ENCODE data around the gene SLC38A5. TPM values are rescaled to one million over a fixed set of nuclear protein-coding genes. Genes with fewer than 3 reads are reported as not detected.
A peak's percentile ranks its signal among the peaks of the same experiment; 100 is the strongest.

Gene SLC38A5
- polyA plus RNA-seq, 1 experiment: 5.3 TPM

DNA sequence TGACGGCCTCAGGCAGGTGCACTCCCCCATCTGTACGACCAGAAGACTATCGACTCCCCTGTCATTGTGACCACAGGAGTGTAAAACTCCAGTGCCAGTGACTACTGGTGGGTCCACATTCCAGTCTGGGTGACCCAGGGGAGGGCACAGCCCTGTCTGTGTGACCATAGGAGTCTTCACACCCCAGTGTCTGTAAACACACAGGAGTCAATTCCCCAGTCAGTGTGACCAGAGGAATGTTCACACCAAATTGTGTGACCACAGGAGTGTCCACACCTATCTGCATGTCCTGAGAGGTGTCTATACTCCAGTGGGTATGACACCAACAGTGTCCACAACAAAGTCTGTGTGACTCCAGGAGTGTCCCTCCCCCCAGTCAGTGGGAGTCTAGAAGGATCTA is 18.0 kb upstream of the SLC38A5 start:
- no peaks in the 10 kb centered on the region for H3K27me3 ChIP-seq (ENCODE audit: control insufficient read depth, insufficient read depth, low read length)
- H3K36me3 ChIP-seq (ENCODE audit: control insufficient read depth, insufficient read depth, low read length): peaks cover 2% of the 10 kb centered on the region
- DNase-seq (ENCODE audit: low read depth): no peak
- ChIA-PET CTCF (no interaction called here), POLR2A (no interaction called here)
- no peak for TF ChIP-seq CTCF (IDR thresholded peaks at IDR 0.05; ENCODE audit: insufficient read depth, low read depth, low read length)
- H3K4me3 ChIP-seq (ENCODE audit: low read depth, low read length): no peak overlapping the region

- TF ChIP-seq CTCF (IDR thresholded peaks at IDR 0.05; ENCODE audit: insufficient read depth, low read depth, low read length): no peak
- CTCF ChIA-PET: interaction anchor here (0.6 kb wide), 1 partner anchor 376 kb away, joined by 3 read pairs; no protein-coding TSS in a partner anchor
- Histone ChIP-seq H3K4me3 (ENCODE audit: low read depth, low read length) (no peak overlapping the region), H3K36me3 (ENCODE audit: control insufficient read depth, insufficient read depth, low read length) (peaks cover 5% of the 10 kb centered on the region), H3K27me3 (ENCODE audit: control insufficient read depth, insufficient read depth, low read length) (no peaks in the 10 kb centered on the region)
- peak; percentile 86 for DNase-seq (ENCODE audit: low read depth)
- POLR2A ChIA-PET: interaction anchor here (1.0 kb wide), 1 partner anchor 22 kb away, joined by 6 read pairs; no protein-coding TSS in a partner anchor
Observed at GRCh38 chrX:48487362-48487798, 17.3 kb upstream of the SLC38A5 start.

- Histone ChIP-seq H3K36me3 (ENCODE audit: control insufficient read depth, insufficient read depth, low read length) (peaks cover 11% of the 10 kb centered on the region), H3K27me3 (ENCODE audit: control insufficient read depth, insufficient read depth, low read length) (no peaks in the 10 kb centered on the region), H3K4me3 (ENCODE audit: low read depth, low read length) (no peak overlapping the region)
- ChIA-PET CTCF (no interaction called here), POLR2A (no interaction called here)
- no peak for TF ChIP-seq CTCF (IDR thresholded peaks at IDR 0.05; ENCODE audit: insufficient read depth, low read depth, low read length)
- no peak for DNase-seq (ENCODE audit: low read depth)
Observed at GRCh38 chrX:48482526-48482925, 12.5 kb upstream of the SLC38A5 start.

DNA sequence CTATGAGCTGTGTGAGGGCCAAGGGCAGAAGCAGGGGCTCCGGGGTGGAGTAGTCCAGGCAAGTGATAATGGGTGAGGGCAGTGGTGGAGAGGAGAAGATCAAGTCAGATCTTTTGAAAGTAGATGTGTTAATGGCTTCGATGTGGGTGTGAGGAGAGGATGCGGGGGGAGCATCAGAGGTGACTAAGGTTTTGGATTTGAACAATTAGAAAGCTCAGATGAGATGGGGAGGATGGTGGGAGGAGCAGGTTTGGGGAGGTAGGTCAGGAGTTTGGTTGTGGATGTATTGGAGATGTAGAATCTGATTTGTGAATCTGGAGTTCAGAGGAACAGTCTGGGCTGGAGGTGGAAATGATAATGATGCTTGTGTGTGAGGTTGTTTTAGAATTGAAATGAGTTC is 10.5 kb upstream of the SLC38A5 start:
- CTCF ChIA-PET: no interaction called here
- no peak for TF ChIP-seq CTCF (IDR thresholded peaks at IDR 0.05; ENCODE audit: insufficient read depth, low read depth, low read length)
- Histone ChIP-seq H3K4me3 (ENCODE audit: low read depth, low read length) (no peak overlapping the region), H3K36me3 (ENCODE audit: control insufficient read depth, insufficient read depth, low read length) (peaks cover 11% of the 10 kb centered on the region), H3K27me3 (ENCODE audit: control insufficient read depth, insufficient read depth, low read length) (no peaks in the 10 kb centered on the region)
- DNase-seq (ENCODE audit: low read depth): no peak
- POLR2A ChIA-PET: no interaction called here

DNA sequence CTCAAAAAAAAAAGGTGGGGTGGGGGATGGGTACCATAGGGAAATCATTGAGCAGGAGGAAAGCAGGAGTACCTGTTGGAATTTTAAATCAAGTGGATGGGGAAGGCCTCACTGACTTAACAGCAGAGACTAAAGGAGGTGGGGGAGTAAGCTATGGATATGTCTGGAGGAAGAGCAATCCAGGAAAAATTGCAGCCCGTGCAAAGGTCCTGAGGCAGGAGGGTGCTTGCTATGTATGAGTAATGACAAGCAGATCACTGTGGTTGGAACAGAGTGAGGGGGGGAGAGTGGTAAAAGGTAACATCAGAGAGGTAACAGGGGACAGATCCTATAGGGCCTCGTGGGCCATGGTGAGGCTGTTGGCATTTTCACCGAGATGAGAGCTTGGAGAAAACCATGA is 10.1 kb upstream of the SLC38A5 start:
- ChIA-PET CTCF (no interaction called here), POLR2A (no interaction called here)
- H3K27me3 ChIP-seq (ENCODE audit: control insufficient read depth, insufficient read depth, low read length): no peaks in the 10 kb centered on the region
- TF ChIP-seq CTCF (IDR thresholded peaks at IDR 0.05; ENCODE audit: insufficient read depth, low read depth, low read length): no peak
- DNase-seq (ENCODE audit: low read depth): no peak
- peaks cover 11% of the 10 kb centered on the region for H3K36me3 ChIP-seq (ENCODE audit: control insufficient read depth, insufficient read depth, low read length)
- H3K4me3 ChIP-seq (ENCODE audit: low read depth, low read length): no peak overlapping the region
